Cardiac septum (tissue), 1 donor: ENCODE data around the gene MARCO. TPM values are rescaled to one million over a fixed set of nuclear protein-coding genes. Genes with fewer than 3 reads are reported as not detected.

Source experiments
- DNase-seq: peaks from one replicate; pipeline ENCODE4 v3.0.0-alpha.2; 2020; ENCODE audit warnings: low spot score
- intact Hi-C: fragments of 100-400 bp; cut with DNase I; formaldehyde crosslinking; loops from one replicate; pipeline ENCODE4 v1.14.0; 2022
- long read RNA-seq: library from polyadenylated mRNA; unstranded; transcript quantifications from one replicate; pipeline ENCODE4 v2.0.0, GENCODE V29; 2021
- total RNA-seq: library from RNA; stranded (reverse); fragmentation: NEBNext Ultra II Directional; extraction: Animal tissue kit (Norgen Biotek cat#: 25700); gene quantifications from one replicate; pipeline ENCODE4 v1.2.1, GENCODE V29; 2021
- donor health status: DM: no; HTN: no; CAD: no.

Gene MARCO, protein sequence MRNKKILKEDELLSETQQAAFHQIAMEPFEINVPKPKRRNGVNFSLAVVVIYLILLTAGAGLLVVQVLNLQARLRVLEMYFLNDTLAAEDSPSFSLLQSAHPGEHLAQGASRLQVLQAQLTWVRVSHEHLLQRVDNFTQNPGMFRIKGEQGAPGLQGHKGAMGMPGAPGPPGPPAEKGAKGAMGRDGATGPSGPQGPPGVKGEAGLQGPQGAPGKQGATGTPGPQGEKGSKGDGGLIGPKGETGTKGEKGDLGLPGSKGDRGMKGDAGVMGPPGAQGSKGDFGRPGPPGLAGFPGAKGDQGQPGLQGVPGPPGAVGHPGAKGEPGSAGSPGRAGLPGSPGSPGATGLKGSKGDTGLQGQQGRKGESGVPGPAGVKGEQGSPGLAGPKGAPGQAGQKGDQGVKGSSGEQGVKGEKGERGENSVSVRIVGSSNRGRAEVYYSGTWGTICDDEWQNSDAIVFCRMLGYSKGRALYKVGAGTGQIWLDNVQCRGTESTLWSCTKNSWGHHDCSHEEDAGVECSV
- total RNA-seq = 0.92 TPM
- long read RNA-seq, partial matches to known transcripts = 0 of 1 reads
- long read RNA-seq, other reads (novel, unspliced or antisense) = 1 of 1 reads

GRCh38 chr2:118942031-118942430 lies at the start of gene MARCO:
MARCO (plus strand) TSS chr2:118942194; CDS start chr2:118942301, 107 bp downstream.
- intact Hi-C loops = no loop called here
- no peak for DNase-seq

- intact Hi-C loops = no loop called here
- DNase-seq = no peak
Observed at GRCh38 chr2:118893100-118893499, 48.9 kb upstream of the MARCO start.

- intact Hi-C loops = no loop called here
Observed at GRCh38 chr2:118902266-118903028, 39.5 kb upstream of the MARCO start.

GRCh38 chr2:118903029-118903351 lies 39.0 kb upstream of the MARCO start:
- intact Hi-C loops = no loop called here
- no peak for DNase-seq

More at GRCh38 chr2:118902266-118903028, 39.5 kb upstream of the MARCO start:
- DNase-seq = no peak

DNA sequence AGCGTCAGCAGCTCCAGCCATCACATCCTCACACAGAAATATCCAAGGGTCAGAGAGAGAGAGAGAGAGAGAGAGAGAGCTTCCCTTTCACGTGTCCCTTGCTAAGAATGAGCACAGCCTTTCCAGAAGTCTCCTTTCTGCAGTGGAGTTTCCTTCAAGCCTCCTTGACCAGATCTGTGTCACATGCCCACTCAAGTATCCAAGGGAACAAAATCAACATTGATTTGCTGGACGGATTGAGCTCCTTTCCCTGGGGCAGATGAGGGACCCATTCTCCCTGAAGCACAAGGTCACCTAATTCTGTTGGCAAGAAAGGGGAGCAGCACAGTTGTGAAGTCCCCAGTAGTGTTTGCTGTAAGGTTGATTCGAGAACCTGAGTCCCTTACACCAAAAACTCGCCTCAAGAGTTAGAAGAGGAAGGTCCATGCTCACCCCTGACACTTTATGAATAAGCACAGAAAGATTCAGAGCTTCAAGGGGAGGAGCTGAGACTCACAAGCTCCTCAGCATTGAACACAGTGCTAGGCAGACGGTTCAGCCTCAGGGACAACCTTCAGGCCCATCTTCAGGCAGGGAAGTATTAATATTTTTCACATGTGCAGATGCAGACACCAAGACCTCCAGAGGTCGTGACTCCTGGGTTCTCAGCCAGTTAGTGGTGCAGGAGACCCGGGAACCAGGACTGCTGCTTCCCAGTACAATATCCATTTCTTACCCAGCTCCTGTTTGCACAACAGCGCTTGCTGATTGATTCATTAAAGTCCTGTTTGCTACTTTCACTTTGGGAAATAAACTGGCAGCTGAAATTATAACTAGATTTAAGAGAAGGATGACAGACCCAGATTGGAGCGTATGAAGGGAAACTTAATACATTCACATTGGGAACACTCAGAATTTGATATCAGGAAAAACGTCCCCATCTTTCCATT lies 38.2 kb upstream of the MARCO start:
- intact Hi-C loops = no loop called here
- DNase-seq = no peak

GRCh38 chr2:118905206-118905605 lies 36.8 kb upstream of the MARCO start:
- DNase-seq = no peak
- intact Hi-C loops = no loop called here

DNA sequence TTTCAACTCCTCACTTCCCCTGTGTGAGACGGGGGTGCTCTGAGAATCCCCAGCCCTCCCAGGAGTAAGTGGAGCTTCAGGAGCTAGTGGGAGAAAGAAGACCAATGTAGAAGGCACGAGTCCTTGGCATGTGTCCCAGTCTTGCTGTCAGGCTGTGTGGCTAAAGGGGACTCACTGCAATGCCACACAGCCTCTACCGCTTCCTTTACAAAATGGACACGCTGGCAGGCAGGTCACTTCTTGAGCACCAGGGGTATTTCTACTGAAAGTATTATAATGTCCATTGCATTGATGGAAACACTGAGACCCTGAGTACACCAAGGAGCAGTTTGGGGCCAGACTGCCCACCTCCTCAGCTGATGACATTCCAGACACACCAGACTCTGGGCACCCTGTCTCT lies 35.8 kb upstream of the MARCO start:
- DNase-seq = no peak
- intact Hi-C loops = no loop called here

GRCh38 chr2:118907759-118908158 lies 34.2 kb upstream of the MARCO start:
- DNase-seq = no peak
- intact Hi-C loops = no loop called here

- no peak for DNase-seq
- intact Hi-C loops = no loop called here
Observed at GRCh38 chr2:118909191-118909590, 32.8 kb upstream of the MARCO start.

DNA sequence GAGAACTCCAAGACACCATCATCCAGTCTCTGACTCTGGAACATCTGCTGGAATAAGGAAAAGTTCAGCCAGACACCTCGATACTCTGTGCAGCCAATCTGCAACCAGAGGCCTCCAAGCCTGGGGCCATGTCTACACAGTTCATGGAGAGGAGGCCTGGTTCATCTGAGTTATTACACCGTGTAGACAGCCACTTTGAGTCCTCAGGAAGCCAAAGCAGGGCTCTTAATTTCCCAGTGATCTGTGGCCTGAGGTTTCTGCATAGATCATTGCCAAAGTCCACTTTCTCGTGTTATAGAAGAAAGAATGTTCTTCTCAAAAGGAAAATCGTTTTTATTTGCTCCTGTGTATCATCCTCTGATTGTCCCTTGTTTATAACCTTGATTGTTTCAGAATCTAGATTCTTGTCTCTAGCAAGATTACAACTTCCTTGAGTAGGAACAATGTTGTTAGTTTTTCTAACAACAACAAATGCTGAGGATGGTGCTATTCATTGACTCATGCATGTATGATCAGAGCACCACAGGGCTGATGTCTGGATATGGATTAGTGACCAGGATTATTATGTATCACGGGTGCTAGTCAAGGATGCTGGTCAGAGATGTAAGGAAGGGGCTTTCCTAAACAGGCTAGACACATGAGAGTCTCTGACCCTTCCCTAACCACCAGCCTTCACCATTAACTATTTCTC lies 30.7 kb upstream of the MARCO start:
- intact Hi-C loops = no loop called here
- no peak for DNase-seq

- DNase-seq = no peak
- intact Hi-C loops = no loop called here
Observed at GRCh38 chr2:118911936-118912335, 30.1 kb upstream of the MARCO start.

DNA sequence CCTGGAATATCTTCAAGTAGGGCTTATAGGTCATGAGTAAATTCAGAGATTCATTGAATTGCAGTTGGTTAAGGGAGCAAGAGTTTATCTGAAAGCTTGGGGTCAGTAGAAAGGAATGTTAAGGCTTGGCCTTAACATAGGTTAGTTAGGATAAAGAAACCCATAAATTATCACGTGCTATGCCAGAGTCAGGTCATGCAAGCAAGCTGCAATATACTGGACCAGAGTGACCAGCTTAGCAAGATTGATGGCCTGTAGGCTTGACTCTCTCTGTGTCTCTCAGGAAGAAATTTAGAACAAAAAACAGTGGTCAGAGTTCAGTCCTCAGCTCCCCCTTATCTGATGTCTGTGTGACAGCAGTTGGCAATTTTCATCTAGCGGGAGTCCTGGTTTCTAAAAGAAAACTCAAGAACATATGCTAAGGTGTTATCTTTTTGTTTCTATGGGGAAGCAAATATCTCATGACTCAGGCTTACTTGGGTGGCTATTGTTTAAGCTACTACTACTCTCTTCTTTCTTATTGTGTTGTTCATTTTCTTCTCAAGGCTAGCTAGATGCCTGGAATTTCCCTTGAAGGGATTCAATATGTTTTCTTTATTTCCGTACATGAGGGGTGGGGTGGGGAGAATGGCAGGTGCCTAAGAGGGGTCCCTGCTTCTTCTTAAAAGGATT lies 28.7 kb upstream of the MARCO start:
- intact Hi-C loops = no loop called here
- no peak for DNase-seq

DNA sequence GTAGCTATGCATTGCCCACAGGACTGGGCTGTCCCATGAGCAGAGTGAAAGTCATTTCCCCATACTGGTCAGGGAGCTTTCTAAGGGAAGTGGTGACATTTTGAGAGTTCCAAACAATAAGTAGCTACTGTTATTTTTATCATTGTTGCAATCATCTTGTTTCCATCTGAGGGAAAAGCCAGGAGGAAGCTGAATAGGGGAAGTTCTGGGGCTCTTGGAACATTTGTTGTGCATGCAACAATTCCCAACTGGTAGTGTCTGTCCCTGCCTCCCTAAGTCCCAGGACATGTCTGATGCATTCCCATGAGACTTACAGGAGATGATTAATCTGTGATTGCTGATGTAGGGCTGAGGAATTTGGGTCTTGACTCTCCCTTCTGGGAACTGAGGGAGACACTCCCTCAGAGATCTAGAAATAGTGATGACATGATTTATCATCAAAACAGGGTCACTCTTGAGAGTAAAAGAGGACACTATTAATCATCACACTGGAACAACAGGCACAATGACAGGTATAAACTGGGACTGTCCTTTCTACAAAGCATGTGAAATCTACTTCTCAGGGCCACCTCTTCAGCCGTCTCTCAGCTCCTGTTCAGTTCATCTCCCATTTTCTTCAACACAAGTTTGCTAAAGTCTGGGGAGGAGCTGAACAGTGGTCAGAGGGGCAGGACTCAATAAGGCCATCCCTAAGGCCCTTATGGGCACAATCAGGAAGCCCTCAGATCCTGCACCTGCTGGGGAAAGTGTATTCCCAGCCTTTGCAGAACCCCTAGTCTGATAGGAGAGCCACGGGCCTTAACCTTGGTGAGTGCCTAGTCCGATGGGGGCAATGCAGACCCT lies 28.0 kb upstream of the MARCO start:
- intact Hi-C loops = no loop called here

DNA sequence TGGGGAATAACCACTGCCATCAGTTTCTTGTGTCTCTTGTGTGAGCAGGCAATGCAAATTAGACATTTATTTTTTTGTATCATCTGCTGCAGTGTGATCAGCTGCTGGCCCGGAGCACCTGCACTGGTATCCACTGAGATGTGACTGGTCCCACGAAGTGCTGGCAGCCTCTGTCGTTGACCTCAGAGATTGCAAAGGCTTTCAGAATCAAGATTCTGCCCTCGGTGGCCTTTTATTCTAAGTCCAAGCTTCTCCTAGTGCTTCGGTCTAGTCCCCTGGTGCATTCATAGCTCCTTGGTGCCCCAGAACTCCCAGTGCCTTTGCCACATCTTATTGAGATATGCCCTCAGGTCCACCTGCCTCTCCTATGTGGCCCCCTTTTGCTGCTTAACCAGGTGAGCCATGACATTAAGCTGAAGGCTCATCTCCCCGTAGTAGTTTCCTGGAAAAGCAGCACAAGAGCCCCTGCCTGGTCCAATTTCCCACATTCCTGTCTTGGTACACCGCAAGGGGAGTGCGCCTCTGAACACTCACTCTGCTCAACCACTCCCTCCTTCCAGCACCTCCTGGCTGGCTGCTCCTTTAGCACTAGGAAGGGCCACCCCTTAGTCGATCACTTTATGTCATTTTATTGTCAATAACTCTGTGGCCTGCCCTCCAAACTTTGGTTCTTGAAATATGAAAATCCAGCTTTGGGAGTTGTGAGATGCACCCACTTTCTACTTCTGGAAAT lies 27.1 kb upstream of the MARCO start:
- DNase-seq = no peak
- intact Hi-C loops = no loop called here

More for the DNA sequence above, 28.0 kb upstream of the MARCO start:
- no peak for DNase-seq

- no peak for DNase-seq
- intact Hi-C loops = no loop called here
Observed at GRCh38 chr2:118918017-118918416, 24.0 kb upstream of the MARCO start.

GRCh38 chr2:118921646-118922045 lies 20.3 kb upstream of the MARCO start:
- no peak for DNase-seq
- intact Hi-C loops = no loop called here

DNA sequence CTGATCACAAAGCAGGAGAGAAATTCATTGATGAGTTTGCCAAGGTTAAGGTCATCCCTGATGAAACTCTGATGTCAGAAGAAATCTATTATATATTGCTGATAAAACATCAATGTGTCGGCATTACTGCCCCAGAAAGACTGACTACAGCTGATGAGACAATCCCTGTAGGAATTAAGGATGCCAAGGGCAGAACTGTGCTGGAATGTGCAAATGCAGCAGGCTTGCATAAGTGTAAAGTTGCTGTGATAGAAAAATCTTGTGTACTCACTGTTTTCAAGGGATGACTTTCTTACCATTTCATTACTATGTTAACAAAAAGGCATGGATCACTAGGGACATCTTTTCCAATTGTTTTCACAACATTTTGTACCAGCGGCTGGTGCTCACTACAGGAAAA lies 19.7 kb upstream of the MARCO start:
- no peak for DNase-seq
- intact Hi-C loops = no loop called here
